CD4-positive, CD25-positive, alpha-beta regulatory T cell (primary cell): ENCODE results near the gene CACNB1. TPM values are rescaled to one million over a fixed set of nuclear protein-coding genes. Genes with fewer than 3 reads are reported as not detected.

Experiments
- ATAC-seq, 2 donors: fragments of 150-1000 bp; cut with Tn5 transposase; one replicate each; pipeline ENCODE4 v1.10.0; 2021; ENCODE audit warnings: low read depth in 2 of 2, moderate number of reproducible peaks in 2 of 2, moderate library complexity in 1 of 2
- DNase-seq, 3 donors: peaks; one replicate each; pipeline versions ENCODE4 v3.0.0 to v3.0.0-alpha.2; 2012 to 2022; ENCODE audit warnings: mixed read lengths in 1 of 3
- H3K27ac ChIP-seq: one replicate; pipeline ENCODE4 v1.7.0; 2013; ENCODE audit warnings: mild to moderate bottlenecking, low read length; ENCODE audit not compliant: insufficient read depth, poor library complexity, severe bottlenecking
- H3K27me3 ChIP-seq: one replicate; pipeline ENCODE4 v1.7.0; 2013; ENCODE audit warnings: low read length; ENCODE audit not compliant: control insufficient read depth, insufficient read depth
- H3K36me3 ChIP-seq: one replicate; pipeline ENCODE4 v1.7.0; 2013; ENCODE audit warnings: mild to moderate bottlenecking, low read length, moderate library complexity; ENCODE audit not compliant: control insufficient read depth, insufficient read depth
- H3K4me1 ChIP-seq: 2 replicates; pipeline ENCODE4 v1.7.0; 2013; ENCODE audit warnings: mild to moderate bottlenecking, low read length; ENCODE audit not compliant: insufficient read depth, control insufficient read depth, poor library complexity, severe bottlenecking
- H3K4me3 ChIP-seq: one replicate; pipeline ENCODE4 v1.7.0; 2013; ENCODE audit warnings: low read depth, mild to moderate bottlenecking, low read length, moderate library complexity
- H3K9me3 ChIP-seq, 2 experiments: 1 replicate in 1 of 2; 2 replicates in 1 of 2; pipeline ENCODE4 v1.7.0; 2013; ENCODE audit warnings: low read length in 2 of 2, mild to moderate bottlenecking in 1 of 2, moderate library complexity in 1 of 2; ENCODE audit not compliant: control insufficient read depth in 2 of 2
- H3K27ac Mint-ChIP-seq, 3 donors: one replicate each; pipeline ENCODE4 v1.8.0; 2020 to 2022; ENCODE audit warnings: mild to moderate bottlenecking in 3 of 3, mixed read lengths in 3 of 3, moderate library complexity in 2 of 3
- H3K27me3 Mint-ChIP-seq: one replicate; pipeline ENCODE4 v1.8.0; 2022; ENCODE audit warnings: mild to moderate bottlenecking, mixed read lengths
- H3K36me3 Mint-ChIP-seq: one replicate; pipeline ENCODE4 v1.8.0; 2020; ENCODE audit warnings: mixed read lengths
- H3K4me1 Mint-ChIP-seq, 4 donors: one replicate each; pipeline ENCODE4 v1.8.0; 2020 to 2022; ENCODE audit warnings: mixed read lengths in 4 of 4, mild to moderate bottlenecking in 1 of 4
- H3K4me3 Mint-ChIP-seq, 4 donors: one replicate each; pipeline ENCODE4 v1.8.0; 2020 to 2022; ENCODE audit warnings: mild to moderate bottlenecking in 4 of 4, mixed read lengths in 4 of 4, moderate library complexity in 3 of 4
- H3K9me3 Mint-ChIP-seq, 7 donors: one replicate each; pipeline ENCODE4 v1.8.0; 2020 to 2022; ENCODE audit warnings: mixed read lengths in 7 of 7, mild to moderate bottlenecking in 3 of 7, moderate library complexity in 2 of 7
- polyA plus RNA-seq, 4 donors: library from polyadenylated mRNA; unstranded; fragments of 300-500 nt; fragmentation: Illumina TruSeq; gene quantifications; one replicate each; pipeline ENCODE4 v1.2.3, GENCODE V29; 2021
- total RNA-seq: library from RNA; stranded (reverse); gene quantifications from one replicate; pipeline ENCODE4 v1.2.3, GENCODE V29; 2022

Gene CACNB1
- total and polyA plus RNA-seq, 5 donors from 2014 or later = 0.48 to 19.3 (median 1.2) TPM

GRCh38 chr17:39178536-39178935 is 18.9 kb downstream of the CACNB1 start:
- no peak overlapping the region for H3K4me3 ChIP-seq
- no peaks in the 10 kb centered on the region for H3K27me3 ChIP-seq
- H3K9me3 ChIP-seq = no peaks in the 10 kb centered on the region
- H3K27ac ChIP-seq = no peak overlapping the region
- peaks cover 25% of the 10 kb centered on the region for H3K36me3 ChIP-seq
- H3K27me3 Mint-ChIP-seq = no peaks in the 10 kb centered on the region
- H3K4me1 Mint-ChIP-seq = peaks cover 0 to 9% (median 2%) of the 10 kb centered on the region in 4 donors
- DNase-seq = no peak
- no peaks in the 10 kb centered on the region for H3K4me1 ChIP-seq
- peaks cover 24% of the 10 kb centered on the region for H3K36me3 Mint-ChIP-seq
- no peak overlapping the region for H3K4me3 Mint-ChIP-seq
- H3K27ac Mint-ChIP-seq = no peak overlapping the region
- no peak for ATAC-seq
- H3K9me3 Mint-ChIP-seq = no peaks in the 10 kb centered on the region

GRCh38 chr17:39177256-39177655 is 20.2 kb downstream of the CACNB1 start:
- Mint-ChIP-seq H3K9me3 (no peaks in the 10 kb centered on the region), H3K27ac (peak overlapping the region in 1 of 3 donors; percentile 42), H3K4me1 (peaks cover 0 to 22% (median 2%) of the 10 kb centered on the region in 4 donors), H3K36me3 (peaks cover 15% of the 10 kb centered on the region), H3K4me3 (no peak overlapping the region), H3K27me3 (peaks cover 2% of the 10 kb centered on the region)
- H3K36me3 ChIP-seq = peaks cover 15% of the 10 kb centered on the region
- no peaks in the 10 kb centered on the region for H3K27me3 ChIP-seq
- H3K27ac ChIP-seq = no peak overlapping the region
- ATAC-seq (no peak), DNase-seq (no peak)
- no peak overlapping the region for H3K4me3 ChIP-seq
- peaks cover 3% of the 10 kb centered on the region for H3K4me1 ChIP-seq
- no peaks in the 10 kb centered on the region for H3K9me3 ChIP-seq

DNA sequence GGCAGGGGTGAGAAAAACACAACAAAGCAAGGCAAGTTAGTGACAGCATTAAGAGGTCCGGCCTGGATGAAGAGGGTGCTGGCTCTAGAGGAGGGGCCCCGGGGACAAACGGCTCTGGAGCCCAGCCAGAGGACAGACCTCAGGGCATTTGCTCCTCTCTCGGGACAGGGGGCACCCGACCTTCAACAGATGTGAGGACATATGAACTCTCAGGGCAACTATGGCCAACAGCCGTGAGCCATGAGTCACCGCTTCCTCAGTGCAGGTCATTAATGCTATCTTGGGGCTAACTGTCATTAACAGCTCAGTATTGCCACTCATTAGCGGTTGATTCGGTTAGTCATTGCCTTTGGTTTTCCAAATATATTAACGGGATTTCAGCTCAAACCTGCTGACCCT is 21.8 kb downstream of the CACNB1 start:
- Mint-ChIP-seq H3K4me3 (no peak overlapping the region), H3K9me3 (no peaks in the 10 kb centered on the region), H3K27me3 (peaks cover 9% of the 10 kb centered on the region), H3K4me1 (peaks cover 0 to 26% (median 3%) of the 10 kb centered on the region in 4 donors), H3K36me3 (peaks cover 15% of the 10 kb centered on the region), H3K27ac (peak overlapping the region in 1 of 3 donors; percentile 38)
- H3K27ac ChIP-seq = no peak overlapping the region
- H3K36me3 ChIP-seq = peaks cover 15% of the 10 kb centered on the region
- H3K4me1 ChIP-seq = peaks cover 3% of the 10 kb centered on the region
- no peak overlapping the region for H3K4me3 ChIP-seq
- H3K9me3 ChIP-seq = no peaks in the 10 kb centered on the region
- no peaks in the 10 kb centered on the region for H3K27me3 ChIP-seq
- no peak for DNase-seq
- ATAC-seq = no peak

DNA sequence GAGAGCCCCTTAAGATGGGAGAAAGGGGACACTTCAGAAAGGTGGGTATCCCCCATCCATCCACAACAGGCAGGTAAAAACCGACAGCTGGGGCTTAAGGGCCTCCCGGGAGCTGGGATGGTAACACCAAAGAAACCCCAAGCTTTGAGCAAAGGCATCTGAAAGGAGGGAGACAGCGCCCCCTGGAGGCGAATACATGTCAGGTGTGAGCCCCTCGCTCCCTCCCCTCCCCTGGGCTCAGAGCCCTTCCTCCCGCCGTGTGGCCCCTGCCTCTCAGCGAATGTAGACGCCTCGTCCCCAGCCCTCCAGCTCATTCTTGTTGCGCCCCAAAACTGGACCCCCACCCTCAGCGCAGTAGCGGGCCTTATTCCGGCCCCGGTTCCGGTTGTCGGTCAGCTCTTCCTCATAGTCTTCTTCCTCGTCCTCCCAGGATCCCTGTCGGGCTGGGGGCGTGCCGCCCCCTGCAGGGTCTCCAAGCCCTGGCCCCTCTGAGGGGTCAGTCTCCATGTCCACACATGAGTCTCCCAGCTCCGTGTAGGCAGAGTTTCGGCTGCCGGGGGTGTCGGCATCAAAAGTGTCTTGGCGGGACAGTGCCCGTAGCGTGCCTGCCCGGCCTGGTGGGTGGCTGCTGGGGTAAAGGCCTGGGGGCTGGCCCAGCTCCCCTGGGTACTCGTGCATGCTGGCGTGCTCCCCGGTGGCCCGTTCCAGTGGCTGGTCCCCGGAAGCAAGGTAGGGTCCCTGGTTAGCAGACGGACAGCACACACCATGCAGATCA is 22.4 kb downstream of the CACNB1 start:
- H3K27ac ChIP-seq = no peak overlapping the region
- H3K4me3 ChIP-seq = no peak overlapping the region
- peak; percentile 59 to 76 (median 71) for DNase-seq
- Mint-ChIP-seq H3K4me3 (no peak overlapping the region), H3K36me3 (peaks cover 15% of the 10 kb centered on the region), H3K27ac (peak overlapping the region in 1 of 3 donors; percentile 38), H3K9me3 (no peaks in the 10 kb centered on the region), H3K27me3 (peaks cover 9% of the 10 kb centered on the region), H3K4me1 (peaks cover 0 to 26% (median 3%) of the 10 kb centered on the region in 4 donors)
- H3K36me3 ChIP-seq = peaks cover 15% of the 10 kb centered on the region
- no peaks in the 10 kb centered on the region for H3K27me3 ChIP-seq
- ATAC-seq = peak; percentile 62 to 72
- peaks cover 3% of the 10 kb centered on the region for H3K4me1 ChIP-seq
- no peaks in the 10 kb centered on the region for H3K9me3 ChIP-seq

DNA sequence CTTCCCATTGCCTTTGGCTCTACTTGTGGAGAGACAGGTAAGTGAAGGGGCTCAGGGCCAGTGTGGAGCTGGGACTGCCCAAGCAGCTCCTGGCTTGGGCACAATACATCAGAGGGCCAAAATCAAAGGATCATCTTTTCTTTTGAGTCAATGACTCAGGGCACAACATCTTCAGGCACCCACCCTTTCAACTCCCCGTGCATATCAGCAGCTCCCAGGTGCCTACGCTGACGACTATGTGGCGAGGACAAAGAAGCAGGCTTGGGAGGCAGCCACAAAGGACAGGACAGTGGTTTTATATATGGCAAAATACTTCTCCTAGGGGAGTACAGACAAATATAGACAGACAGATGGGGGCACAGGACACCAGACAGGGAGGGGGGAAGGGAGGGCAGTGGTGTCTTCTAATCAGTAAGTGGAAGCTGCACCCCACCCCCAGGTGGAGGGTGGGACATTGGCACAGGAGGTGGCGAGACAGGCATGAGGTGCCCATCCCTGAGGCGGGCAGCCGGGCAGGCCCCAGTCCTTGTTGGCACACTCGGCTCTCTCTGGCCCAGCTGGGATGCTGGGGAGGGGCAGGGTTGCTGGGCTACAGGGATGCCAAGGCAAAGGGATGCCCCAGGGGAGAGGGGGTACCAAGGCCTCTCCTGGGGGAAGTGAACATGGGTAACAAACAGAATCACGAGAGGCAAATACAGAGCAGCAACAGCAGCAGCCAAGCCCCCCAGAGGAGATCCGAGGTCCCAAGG is 23.8 kb downstream of the CACNB1 start:
- Histone ChIP-seq H3K4me3 (no peak overlapping the region), H3K27me3 (no peaks in the 10 kb centered on the region), H3K9me3 (no peaks in the 10 kb centered on the region), H3K27ac (no peak overlapping the region), H3K36me3 (peaks cover 14% of the 10 kb centered on the region), H3K4me1 (peaks cover 3% of the 10 kb centered on the region)
- no peaks in the 10 kb centered on the region for H3K9me3 Mint-ChIP-seq
- DNase-seq (no peak), ATAC-seq (no peak)
- no peak overlapping the region for H3K4me3 Mint-ChIP-seq
- peaks cover 0 to 26% (median 3%) of the 10 kb centered on the region in 4 donors for H3K4me1 Mint-ChIP-seq
- peak overlapping the region in 1 of 3 donors; percentile 75 for H3K27ac Mint-ChIP-seq
- H3K27me3 Mint-ChIP-seq = peaks cover 18% of the 10 kb centered on the region
- peaks cover 15% of the 10 kb centered on the region for H3K36me3 Mint-ChIP-seq

DNA sequence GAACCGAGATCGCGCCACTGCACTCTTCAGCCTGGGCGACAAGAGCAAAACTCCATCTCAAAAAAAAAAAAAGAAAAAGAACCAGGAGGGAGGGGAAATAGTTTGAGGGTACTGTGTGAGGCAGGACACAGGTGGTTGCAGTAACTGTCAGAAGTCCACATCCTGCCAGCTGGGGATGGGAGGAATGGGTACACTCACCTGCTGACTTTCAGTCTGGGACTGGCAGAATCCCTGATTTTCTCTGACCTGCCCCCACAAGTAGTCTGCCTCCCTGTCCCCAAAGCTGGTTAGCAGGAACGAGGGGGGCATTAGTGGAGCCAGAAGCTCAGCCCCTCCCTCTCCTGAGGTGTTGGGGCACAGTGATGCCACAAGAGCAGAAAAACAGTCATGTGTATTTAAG is 24.4 kb downstream of the CACNB1 start:
- Mint-ChIP-seq H3K9me3 (peaks cover 0 to 1% (median 0%) of the 10 kb centered on the region in 7 donors), H3K4me3 (no peak overlapping the region), H3K4me1 (peaks cover 0 to 26% (median 3%) of the 10 kb centered on the region in 4 donors), H3K36me3 (peaks cover 14% of the 10 kb centered on the region), H3K27me3 (peaks cover 23% of the 10 kb centered on the region), H3K27ac (peak overlapping the region in 1 of 3 donors; percentile 75)
- Histone ChIP-seq H3K9me3 (no peaks in the 10 kb centered on the region), H3K27me3 (no peaks in the 10 kb centered on the region), H3K4me3 (no peak overlapping the region), H3K4me1 (peaks cover 3% of the 10 kb centered on the region), H3K27ac (no peak overlapping the region), H3K36me3 (peaks cover 11% of the 10 kb centered on the region)
- DNase-seq = peak in 1 of 3 donors; percentile 29
- ATAC-seq = no peak

- DNase-seq (no peak), ATAC-seq (no peak)
- Histone ChIP-seq H3K4me3 (no peak overlapping the region), H3K36me3 (peaks cover 5% of the 10 kb centered on the region), H3K4me1 (peaks cover 3% of the 10 kb centered on the region), H3K27ac (no peak overlapping the region), H3K27me3 (peaks cover 6% of the 10 kb centered on the region), H3K9me3 (no peaks in the 10 kb centered on the region)
- Mint-ChIP-seq H3K4me3 (no peak overlapping the region), H3K27me3 (peaks cover 30% of the 10 kb centered on the region), H3K36me3 (peaks cover 6% of the 10 kb centered on the region), H3K4me1 (peaks cover 0 to 26% (median 7%) of the 10 kb centered on the region in 4 donors), H3K27ac (peak overlapping the region in 1 of 3 donors; percentile 13), H3K9me3 (peaks cover 0 to 1% (median 0%) of the 10 kb centered on the region in 7 donors)
These were observed 25.5 kb downstream of the CACNB1 start for GRCh38 chr17:39171933-39172332.
